B cell (primary cell): ENCODE results near the gene PLEKHJ1.

Source experiments
- EZH2 ChIP-seq: IDR thresholded peaks from 2 replicates; pipeline ENCODE4 v1.6.1; 2012; ENCODE audit warnings: borderline replicate concordance, low read depth, mild to moderate bottlenecking, moderate library complexity, low read length; ENCODE audit not compliant: insufficient read depth, poor library complexity, severe bottlenecking
- TF ChIP-seq, protein P1 (sequence below): fragments of 200-600 bp; IDR thresholded peaks from one replicate; pipeline ENCODE4 v1.8.0; 2022; ENCODE audit warnings: antibody characterized with exemption, mild to moderate bottlenecking

DNA sequence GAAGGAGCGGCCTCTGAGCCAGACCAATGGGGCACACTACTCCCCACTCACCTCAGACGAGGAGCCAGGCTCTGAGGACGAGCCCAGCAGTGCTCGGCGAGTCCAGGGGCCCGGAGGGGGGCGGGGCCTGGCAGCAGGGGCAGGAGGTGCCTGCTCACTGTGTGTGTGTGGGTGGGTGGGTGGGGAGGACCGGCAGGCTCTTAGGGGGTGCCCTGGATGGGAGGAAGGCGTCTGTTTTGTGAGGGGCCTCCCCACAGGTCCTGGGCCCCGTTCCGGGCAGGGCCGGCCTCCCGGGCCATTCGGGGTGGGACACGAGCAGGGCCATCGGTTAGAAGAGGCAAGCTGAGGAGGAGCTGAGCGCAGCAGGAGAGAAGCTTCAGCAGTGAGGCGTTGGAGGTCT is 12.7 kb downstream of the PLEKHJ1 start:
- TF ChIP-seq, protein P1, sequence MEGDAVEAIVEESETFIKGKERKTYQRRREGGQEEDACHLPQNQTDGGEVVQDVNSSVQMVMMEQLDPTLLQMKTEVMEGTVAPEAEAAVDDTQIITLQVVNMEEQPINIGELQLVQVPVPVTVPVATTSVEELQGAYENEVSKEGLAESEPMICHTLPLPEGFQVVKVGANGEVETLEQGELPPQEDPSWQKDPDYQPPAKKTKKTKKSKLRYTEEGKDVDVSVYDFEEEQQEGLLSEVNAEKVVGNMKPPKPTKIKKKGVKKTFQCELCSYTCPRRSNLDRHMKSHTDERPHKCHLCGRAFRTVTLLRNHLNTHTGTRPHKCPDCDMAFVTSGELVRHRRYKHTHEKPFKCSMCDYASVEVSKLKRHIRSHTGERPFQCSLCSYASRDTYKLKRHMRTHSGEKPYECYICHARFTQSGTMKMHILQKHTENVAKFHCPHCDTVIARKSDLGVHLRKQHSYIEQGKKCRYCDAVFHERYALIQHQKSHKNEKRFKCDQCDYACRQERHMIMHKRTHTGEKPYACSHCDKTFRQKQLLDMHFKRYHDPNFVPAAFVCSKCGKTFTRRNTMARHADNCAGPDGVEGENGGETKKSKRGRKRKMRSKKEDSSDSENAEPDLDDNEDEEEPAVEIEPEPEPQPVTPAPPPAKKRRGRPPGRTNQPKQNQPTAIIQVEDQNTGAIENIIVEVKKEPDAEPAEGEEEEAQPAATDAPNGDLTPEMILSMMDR = no peak
- TF ChIP-seq EZH2 = no peak
